PC-3 (cell line): ENCODE results near the gene CSNK1A1.

Source experiments
- EZH2phosphoT487 ChIP-seq: fragments of 300-600 bp; sonication (generic); IDR thresholded peaks from 2 replicates; pipeline ENCODE4 v1.6.1; 2018; ENCODE audit warnings: mild to moderate bottlenecking, antibody characterized with exemption, low read length, borderline replicate concordance
- TF ChIP-seq, protein P1 (sequence below): fragments of 300-600 bp; sonication (generic); conservative IDR thresholded peaks from 2 replicates; pipeline ENCODE4 v1.5.1; 2017; ENCODE audit warnings: antibody characterized with exemption, low read depth, mild to moderate bottlenecking, low read length

DNA sequence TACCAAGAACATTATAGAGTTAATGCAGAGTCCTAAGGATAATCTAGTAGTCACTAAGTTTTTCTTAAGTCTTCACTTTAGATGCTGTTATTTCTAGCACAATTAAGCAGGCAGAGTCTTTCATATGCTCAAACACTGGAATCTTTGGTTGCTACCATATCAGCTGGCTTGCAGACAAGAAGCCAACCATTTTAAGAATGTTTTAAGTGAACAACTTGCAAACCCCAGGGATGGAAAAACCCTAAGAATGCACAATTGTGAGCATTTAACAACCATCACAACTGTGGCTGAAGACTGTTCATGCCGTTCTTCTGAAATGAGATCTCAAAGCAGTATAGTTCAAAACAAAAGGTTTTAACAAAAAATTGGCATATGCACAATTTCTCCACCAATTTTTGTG, 55.1 kb downstream of the CSNK1A1 start:
- TF ChIP-seq, protein P1, sequence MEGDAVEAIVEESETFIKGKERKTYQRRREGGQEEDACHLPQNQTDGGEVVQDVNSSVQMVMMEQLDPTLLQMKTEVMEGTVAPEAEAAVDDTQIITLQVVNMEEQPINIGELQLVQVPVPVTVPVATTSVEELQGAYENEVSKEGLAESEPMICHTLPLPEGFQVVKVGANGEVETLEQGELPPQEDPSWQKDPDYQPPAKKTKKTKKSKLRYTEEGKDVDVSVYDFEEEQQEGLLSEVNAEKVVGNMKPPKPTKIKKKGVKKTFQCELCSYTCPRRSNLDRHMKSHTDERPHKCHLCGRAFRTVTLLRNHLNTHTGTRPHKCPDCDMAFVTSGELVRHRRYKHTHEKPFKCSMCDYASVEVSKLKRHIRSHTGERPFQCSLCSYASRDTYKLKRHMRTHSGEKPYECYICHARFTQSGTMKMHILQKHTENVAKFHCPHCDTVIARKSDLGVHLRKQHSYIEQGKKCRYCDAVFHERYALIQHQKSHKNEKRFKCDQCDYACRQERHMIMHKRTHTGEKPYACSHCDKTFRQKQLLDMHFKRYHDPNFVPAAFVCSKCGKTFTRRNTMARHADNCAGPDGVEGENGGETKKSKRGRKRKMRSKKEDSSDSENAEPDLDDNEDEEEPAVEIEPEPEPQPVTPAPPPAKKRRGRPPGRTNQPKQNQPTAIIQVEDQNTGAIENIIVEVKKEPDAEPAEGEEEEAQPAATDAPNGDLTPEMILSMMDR: no peak
- TF ChIP-seq EZH2phosphoT487: no peak
